ENCODE measurements around the gene ADAMTS13. TPM values are rescaled to one million over a fixed set of nuclear protein-coding genes. Genes with fewer than 3 reads are reported as not detected.

The ADAMTS13 gene
- total and polyA plus RNA-seq, 2 donors (not counting 1 experiment from before 2014, with no cell fraction given) = 0.78 to 3.1 TPM

- Histone ChIP-seq H3K4me3 (replicated peaks in 1 of 4; ENCODE audit: control extremely low read depth in 1 of 4, insufficient read depth in 1 of 4, low read depth in 3 of 4, low read length in 4 of 4) (no peak overlapping the region), H4K20me1 (ENCODE audit: control insufficient read depth, extremely low read depth, insufficient read depth, low read length) (no peaks in the 10 kb centered on the region), H3K9me3 (ENCODE audit: control insufficient read depth, insufficient read depth, low read depth, low read length) (no peaks in the 10 kb centered on the region), H3K79me2 (ENCODE audit: control insufficient read depth, insufficient read depth, low read length) (no peaks in the 10 kb centered on the region), H3K27ac (ENCODE audit: insufficient read depth, low read length) (no peak overlapping the region), H3K4me1 (ENCODE audit: control insufficient read depth, extremely low read depth, insufficient read depth, low read length) (no peaks in the 10 kb centered on the region), H3K27me3 (ENCODE audit: control insufficient read depth, insufficient read depth, low read length) (no peaks in the 10 kb centered on the region), H2AFZ (ENCODE audit: low read length) (no peak overlapping the region), H3K4me2 (ENCODE audit: extremely low read depth, insufficient read depth, low read length) (no peak overlapping the region), H3K9ac (ENCODE audit: insufficient read depth, low read length) (no peak overlapping the region), H3K36me3 (ENCODE audit: control insufficient read depth, insufficient read depth, low read length) (no peaks in the 10 kb centered on the region)
- no peak for TF ChIP-seq EZH2 (IDR thresholded peaks at IDR 0.05; ENCODE audit: low read length, missing control alignments)
- no peak for TF ChIP-seq CTCF (conservative IDR thresholded peaks at IDR 0.05 in 1 of 2, IDR thresholded peaks at IDR 0.05 in 1 of 2; ENCODE audit: low read depth in 1 of 2, low read length in 2 of 2)
- DNase-seq (ENCODE audit: low read depth in 2 of 2) = no peak
These were observed 18.7 kb downstream of the ADAMTS13 start for GRCh38 chr9:133440874-133441273.

GRCh38 chr9:133441571-133441970 is 19.4 kb downstream of the ADAMTS13 start:
- Histone ChIP-seq H3K4me3 (replicated peaks in 1 of 4; ENCODE audit: control extremely low read depth in 1 of 4, insufficient read depth in 1 of 4, low read depth in 3 of 4, low read length in 4 of 4) (no peak overlapping the region), H3K27ac (ENCODE audit: insufficient read depth, low read length) (no peak overlapping the region), H3K79me2 (ENCODE audit: control insufficient read depth, insufficient read depth, low read length) (no peaks in the 10 kb centered on the region), H2AFZ (ENCODE audit: low read length) (no peak overlapping the region), H3K36me3 (ENCODE audit: control insufficient read depth, insufficient read depth, low read length) (no peaks in the 10 kb centered on the region), H3K9ac (ENCODE audit: insufficient read depth, low read length) (no peak overlapping the region), H3K4me1 (ENCODE audit: control insufficient read depth, extremely low read depth, insufficient read depth, low read length) (no peaks in the 10 kb centered on the region), H3K4me2 (ENCODE audit: extremely low read depth, insufficient read depth, low read length) (no peak overlapping the region), H3K27me3 (ENCODE audit: control insufficient read depth, insufficient read depth, low read length) (no peaks in the 10 kb centered on the region), H3K9me3 (ENCODE audit: control insufficient read depth, insufficient read depth, low read depth, low read length) (no peaks in the 10 kb centered on the region), H4K20me1 (ENCODE audit: control insufficient read depth, extremely low read depth, insufficient read depth, low read length) (no peaks in the 10 kb centered on the region)
- TF ChIP-seq EZH2 (IDR thresholded peaks at IDR 0.05; ENCODE audit: low read length, missing control alignments) (no peak), CTCF (conservative IDR thresholded peaks at IDR 0.05 in 1 of 2, IDR thresholded peaks at IDR 0.05 in 1 of 2; ENCODE audit: low read depth in 1 of 2, low read length in 2 of 2) (no peak)
- no peak for DNase-seq (ENCODE audit: low read depth in 2 of 2)

GRCh38 chr9:133443248-133443647 is 21.1 kb downstream of the ADAMTS13 start:
- H3K27me3 ChIP-seq (ENCODE audit: control insufficient read depth, insufficient read depth, low read length) = no peaks in the 10 kb centered on the region
- H3K4me3 ChIP-seq (replicated peaks in 1 of 4; ENCODE audit: control extremely low read depth in 1 of 4, insufficient read depth in 1 of 4, low read depth in 3 of 4, low read length in 4 of 4) = no peak overlapping the region
- H3K4me1 ChIP-seq (ENCODE audit: control insufficient read depth, extremely low read depth, insufficient read depth, low read length) = no peaks in the 10 kb centered on the region
- no peak for DNase-seq (ENCODE audit: low read depth in 2 of 2)
- H4K20me1 ChIP-seq (ENCODE audit: control insufficient read depth, extremely low read depth, insufficient read depth, low read length) = no peaks in the 10 kb centered on the region
- H3K4me2 ChIP-seq (ENCODE audit: extremely low read depth, insufficient read depth, low read length) = no peak overlapping the region
- H3K9me3 ChIP-seq (ENCODE audit: control insufficient read depth, insufficient read depth, low read depth, low read length) = no peaks in the 10 kb centered on the region
- H3K36me3 ChIP-seq (ENCODE audit: control insufficient read depth, insufficient read depth, low read length) = no peaks in the 10 kb centered on the region
- TF ChIP-seq CTCF (conservative IDR thresholded peaks at IDR 0.05 in 1 of 2, IDR thresholded peaks at IDR 0.05 in 1 of 2; ENCODE audit: low read depth in 1 of 2, low read length in 2 of 2) (no peak), EZH2 (IDR thresholded peaks at IDR 0.05; ENCODE audit: low read length, missing control alignments) (no peak)
- no peak overlapping the region for H3K27ac ChIP-seq (ENCODE audit: insufficient read depth, low read length)
- no peak overlapping the region for H2AFZ ChIP-seq (ENCODE audit: low read length)
- no peaks in the 10 kb centered on the region for H3K79me2 ChIP-seq (ENCODE audit: control insufficient read depth, insufficient read depth, low read length)
- no peak overlapping the region for H3K9ac ChIP-seq (ENCODE audit: insufficient read depth, low read length)
